ENCODE results near the gene NEURL1. TPM values are rescaled to one million over a fixed set of nuclear protein-coding genes. Genes with fewer than 3 reads are reported as not detected.
"Not testable (repeated sequence)": the region's sequence is repeated elsewhere in the genome, so short reads cannot be mapped to it uniquely, and the experiment has no call there.

Gene NEURL1
- total and polyA plus RNA-seq, 3 experiments from 2014 or later = 0.69 to 1.6 (median 1.5) TPM

DNA sequence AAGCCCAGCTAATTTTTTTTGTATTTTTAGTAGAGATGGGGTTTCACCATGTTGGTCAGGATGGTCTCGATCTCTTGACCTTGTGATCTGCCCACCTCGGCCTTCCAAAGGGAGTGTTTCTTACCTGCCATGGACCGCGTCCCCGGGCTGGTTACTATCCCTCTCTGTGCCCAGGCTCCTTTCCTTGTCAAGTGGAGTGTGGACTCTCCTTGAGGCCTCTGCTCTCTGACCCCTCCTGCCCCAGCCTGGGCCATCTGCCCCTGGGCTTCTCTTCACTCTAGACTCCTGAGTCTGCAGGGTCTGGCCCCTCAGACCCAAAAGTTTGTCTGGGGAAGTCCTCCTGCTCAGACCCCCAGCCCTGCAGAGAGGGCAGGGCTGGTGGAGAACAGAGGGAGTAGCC lies 20.7 kb downstream of the NEURL1 start:
- Histone ChIP-seq H3K27ac (ENCODE audit: low read depth, low read length) (no peak overlapping the region), H3K9me3 (ENCODE audit: low read length) (no peaks in the 10 kb centered on the region), H3K4me3 (ENCODE audit: low read length) (no peak overlapping the region), H3K4me1 (ENCODE audit: insufficient read depth, low read length) (no peaks in the 10 kb centered on the region), H3K36me3 (ENCODE audit: insufficient read depth, low read length) (no peaks in the 10 kb centered on the region), H3K27me3 (ENCODE audit: insufficient read depth, low read length, poor library complexity, severe bottlenecking) (peaks cover 8% of the 10 kb centered on the region)
- H3K36me3 Mint-ChIP-seq = no peaks in the 10 kb centered on the region
- peak overlapping the region in 1 of 8 donors; percentile 64 for H3K27ac Mint-ChIP-seq
- H3K27me3 Mint-ChIP-seq = peaks cover 0 to 11% of the 10 kb centered on the region in 2 donors
- no peaks in the 10 kb centered on the region for H3K9me3 Mint-ChIP-seq
- H3K4me1 Mint-ChIP-seq = peaks cover 2 to 5% (median 5%) of the 10 kb centered on the region in 3 donors
- POLR2A ChIA-PET = no interaction called here
- no peak overlapping the region for H3K4me3 Mint-ChIP-seq
- no peak for DNase-seq
- CTCF ChIA-PET = no interaction called here

DNA sequence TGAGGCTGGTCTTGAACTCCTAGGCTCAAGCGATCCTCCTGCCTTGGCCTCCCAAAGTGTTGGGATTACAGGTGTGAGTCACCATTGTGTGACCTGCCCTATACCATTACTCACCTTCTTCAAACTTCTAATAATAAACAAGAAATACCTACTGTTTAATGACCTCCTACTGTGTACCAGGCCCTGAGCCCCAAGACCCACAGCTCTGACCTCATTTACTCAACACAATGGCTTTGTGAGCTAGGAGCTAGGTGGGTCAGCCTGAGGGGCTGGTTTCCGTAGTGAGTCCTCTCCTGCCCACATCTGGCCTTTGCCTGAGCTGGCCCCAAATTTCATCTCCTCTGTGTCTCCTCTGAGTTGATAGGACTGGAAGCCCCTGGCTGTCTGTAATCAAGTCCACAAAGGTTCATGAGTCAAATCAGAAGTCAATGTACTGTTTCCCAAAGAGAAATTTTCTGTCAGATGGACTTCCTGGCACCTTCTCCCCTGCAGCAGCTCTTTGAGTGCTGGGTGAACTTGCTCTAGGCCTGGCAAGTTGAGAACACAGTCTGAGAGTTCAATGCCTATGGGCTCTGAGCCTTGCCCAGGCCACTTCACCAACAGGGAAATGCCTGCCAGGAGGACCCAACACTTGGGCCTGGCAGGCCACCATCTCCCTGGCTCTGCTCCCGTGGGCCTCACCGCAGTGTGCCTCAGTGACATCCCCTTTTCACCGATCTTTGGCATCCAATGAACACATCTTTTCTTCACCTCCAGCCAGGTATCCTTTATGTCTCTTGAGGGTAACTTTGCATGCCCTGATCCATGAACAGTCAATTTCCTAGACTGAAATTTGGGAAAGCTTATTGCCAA lies 24.0 kb downstream of the NEURL1 start:
- H3K27ac Mint-ChIP-seq = peak overlapping the region in 1 of 8 donors; percentile 64
- Histone ChIP-seq H3K4me3 (ENCODE audit: low read length) (no peak overlapping the region), H3K9me3 (ENCODE audit: low read length) (no peaks in the 10 kb centered on the region), H3K4me1 (ENCODE audit: insufficient read depth, low read length) (no peaks in the 10 kb centered on the region), H3K27ac (ENCODE audit: low read depth, low read length) (no peak overlapping the region), H3K36me3 (ENCODE audit: insufficient read depth, low read length) (no peaks in the 10 kb centered on the region), H3K27me3 (ENCODE audit: insufficient read depth, low read length, poor library complexity, severe bottlenecking) (peaks cover 5% of the 10 kb centered on the region)
- no peaks in the 10 kb centered on the region for H3K9me3 Mint-ChIP-seq
- H3K36me3 Mint-ChIP-seq = no peaks in the 10 kb centered on the region
- CTCF ChIA-PET = no interaction called here
- no peak for DNase-seq
- H3K27me3 Mint-ChIP-seq = peaks cover 10% of the 10 kb centered on the region in 2 donors
- no peak overlapping the region for H3K4me3 Mint-ChIP-seq
- H3K4me1 Mint-ChIP-seq = peaks cover 2 to 5% (median 5%) of the 10 kb centered on the region in 3 donors
- POLR2A ChIA-PET = no interaction called here

DNA sequence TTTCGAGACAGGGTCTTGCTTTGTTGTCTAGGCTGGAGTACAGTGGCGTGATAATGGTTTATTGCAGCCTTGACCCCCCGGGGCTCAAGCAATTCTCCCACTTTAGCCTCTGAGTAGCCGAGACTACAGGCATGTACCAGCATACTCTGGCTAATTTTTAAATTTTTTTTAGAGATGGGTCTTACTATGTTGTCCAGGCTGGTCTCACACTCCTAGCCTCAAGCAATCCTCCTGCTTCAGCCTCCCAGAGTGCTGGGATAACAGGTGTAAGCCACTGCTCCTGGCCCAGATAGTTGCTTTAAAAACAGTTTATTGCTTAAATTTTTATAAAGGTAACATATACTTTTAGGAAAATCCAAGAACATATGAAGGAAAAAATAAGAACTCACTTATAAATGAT lies 26.3 kb downstream of the NEURL1 start:
- Histone ChIP-seq H3K36me3 (ENCODE audit: insufficient read depth, low read length) (no peaks in the 10 kb centered on the region), H3K27ac (ENCODE audit: low read depth, low read length) (no peak overlapping the region), H3K27me3 (ENCODE audit: insufficient read depth, low read length, poor library complexity, severe bottlenecking) (peaks cover 5% of the 10 kb centered on the region), H3K9me3 (ENCODE audit: low read length) (no peaks in the 10 kb centered on the region), H3K4me1 (ENCODE audit: insufficient read depth, low read length) (no peaks in the 10 kb centered on the region), H3K4me3 (ENCODE audit: low read length) (no peak overlapping the region)
- Mint-ChIP-seq H3K36me3 (no peaks in the 10 kb centered on the region), H3K27ac (no peak overlapping the region), H3K27me3 (peaks cover 11 to 14% of the 10 kb centered on the region in 2 donors), H3K9me3 (peaks cover 0 to 3% (median 0%) of the 10 kb centered on the region in 5 donors), H3K4me3 (no peak overlapping the region), H3K4me1 (peaks cover 2 to 5% (median 5%) of the 10 kb centered on the region in 3 donors)
- ChIA-PET CTCF (no interaction called here), POLR2A (no interaction called here)
- DNase-seq = no peak

DNA sequence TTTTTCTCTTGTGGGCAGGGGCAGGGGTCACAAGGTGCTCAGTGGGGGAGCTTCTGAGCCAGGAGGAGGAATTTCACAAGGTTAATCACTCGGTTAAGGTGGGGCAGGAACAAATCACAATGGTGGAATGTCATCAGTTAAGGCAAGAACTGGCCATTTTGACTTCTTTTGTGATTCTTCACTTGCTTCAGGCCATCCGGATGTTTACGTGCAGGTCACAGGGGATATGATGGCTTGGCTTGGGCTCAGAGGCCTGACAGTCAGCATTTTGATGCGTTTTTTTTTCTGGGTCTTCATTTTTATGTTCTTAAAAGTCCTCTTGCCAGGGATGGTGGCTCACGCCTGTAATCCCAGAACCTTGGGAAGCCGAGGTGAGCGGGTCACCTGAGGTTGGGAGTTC lies 28.5 kb downstream of the NEURL1 start:
- peaks cover 17 to 25% of the 10 kb centered on the region in 2 donors for H3K27me3 Mint-ChIP-seq
- H3K9me3 ChIP-seq (ENCODE audit: low read length); CTCF ChIA-PET; H3K36me3 Mint-ChIP-seq; H3K4me1 Mint-ChIP-seq; H3K9me3 Mint-ChIP-seq; H3K4me3 Mint-ChIP-seq; H3K4me1 ChIP-seq (ENCODE audit: insufficient read depth, low read length); H3K27me3 ChIP-seq (ENCODE audit: insufficient read depth, low read length, poor library complexity, severe bottlenecking); DNase-seq; H3K27ac ChIP-seq (ENCODE audit: low read depth, low read length); H3K4me3 ChIP-seq (ENCODE audit: low read length); H3K36me3 ChIP-seq (ENCODE audit: insufficient read depth, low read length); POLR2A ChIA-PET; H3K27ac Mint-ChIP-seq: not testable (repeated sequence)

DNA sequence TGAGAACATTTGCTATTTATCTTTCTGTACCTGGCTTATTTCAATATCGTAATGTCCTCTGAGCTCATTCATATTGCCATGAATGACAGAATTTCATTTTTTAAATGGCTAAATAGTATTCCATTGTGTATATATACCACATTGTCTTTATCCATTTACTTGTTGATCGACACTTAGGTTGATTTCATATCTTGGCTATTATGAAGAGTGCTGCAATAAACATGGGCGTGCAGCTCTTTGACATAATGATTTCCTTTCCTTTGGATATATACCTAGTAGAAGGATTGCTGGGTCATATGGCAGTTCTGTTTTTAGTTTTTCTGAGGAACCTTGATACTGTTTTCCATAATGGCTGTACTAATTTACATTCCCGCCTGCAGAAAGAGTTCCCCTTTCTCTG lies 30.2 kb downstream of the NEURL1 start:
- no peak overlapping the region for H3K27ac ChIP-seq (ENCODE audit: low read depth, low read length)
- Mint-ChIP-seq H3K27ac (peak overlapping the region in 1 of 8 donors; percentile 56), H3K36me3 (no peaks in the 10 kb centered on the region), H3K27me3 (peaks cover 19 to 34% of the 10 kb centered on the region in 2 donors), H3K9me3 (peaks cover 0 to 5% (median 4%) of the 10 kb centered on the region in 5 donors), H3K4me1 (no peaks in the 10 kb centered on the region), H3K4me3 (no peak overlapping the region)
- ChIA-PET CTCF (no interaction called here), POLR2A (interaction anchor here (0.7 kb wide), 1 partner anchor 9 kb away, joined by 3 read pairs; no protein-coding TSS in a partner anchor)
- no peak overlapping the region for H3K4me3 ChIP-seq (ENCODE audit: low read length)
- no peak for DNase-seq
- no peaks in the 10 kb centered on the region for H3K4me1 ChIP-seq (ENCODE audit: insufficient read depth, low read length)
- no peaks in the 10 kb centered on the region for H3K9me3 ChIP-seq (ENCODE audit: low read length)
- H3K36me3 ChIP-seq (ENCODE audit: insufficient read depth, low read length) = no peaks in the 10 kb centered on the region
- H3K27me3 ChIP-seq (ENCODE audit: insufficient read depth, low read length, poor library complexity, severe bottlenecking) = peaks cover 5% of the 10 kb centered on the region

DNA sequence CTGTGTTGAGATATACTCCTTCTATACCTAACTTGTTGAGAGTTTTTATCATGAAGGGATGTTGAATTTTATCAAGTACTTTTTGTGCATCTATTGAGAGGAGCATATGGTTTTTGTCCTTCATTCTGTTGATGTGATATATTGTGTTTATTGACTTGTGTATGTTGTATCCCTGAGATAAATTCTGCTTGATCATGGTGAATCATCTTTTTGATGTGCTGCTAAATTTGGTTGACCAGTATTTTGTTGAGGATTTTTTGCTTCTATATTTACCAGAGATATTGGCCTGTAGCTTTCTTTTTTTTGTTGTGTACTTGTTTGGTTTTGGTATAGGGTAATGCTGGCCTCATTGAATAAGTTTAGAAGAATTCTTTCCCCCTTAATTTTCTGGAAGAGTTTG lies 32.4 kb downstream of the NEURL1 start:
- no peaks in the 10 kb centered on the region for H3K4me1 Mint-ChIP-seq

DNA sequence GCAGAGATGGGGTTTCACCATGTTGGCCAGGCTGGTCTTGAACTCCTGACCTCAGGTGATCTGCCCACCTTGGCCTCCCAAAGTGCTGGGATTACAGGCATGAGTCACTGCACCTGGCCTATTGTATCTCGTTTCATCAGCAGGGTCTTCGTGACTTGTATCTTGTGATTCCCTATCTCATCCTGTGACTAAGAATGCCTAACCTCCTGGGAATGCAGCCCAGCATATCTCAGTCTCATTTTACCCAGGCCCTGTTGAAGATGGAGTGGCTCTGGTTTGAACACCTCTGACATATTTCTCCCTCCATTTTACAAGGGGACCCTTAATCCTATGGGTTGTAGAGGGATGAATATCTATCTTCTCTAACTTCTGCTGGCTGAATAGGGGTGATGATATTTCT lies 34.0 kb downstream of the NEURL1 start:
- H3K4me1 ChIP-seq (ENCODE audit: insufficient read depth, low read length); H3K27ac ChIP-seq (ENCODE audit: low read depth, low read length); H3K27ac Mint-ChIP-seq; H3K36me3 ChIP-seq (ENCODE audit: insufficient read depth, low read length); H3K27me3 ChIP-seq (ENCODE audit: insufficient read depth, low read length, poor library complexity, severe bottlenecking); H3K4me1 Mint-ChIP-seq; H3K36me3 Mint-ChIP-seq; H3K9me3 ChIP-seq (ENCODE audit: low read length); POLR2A ChIA-PET; H3K4me3 Mint-ChIP-seq; DNase-seq; H3K9me3 Mint-ChIP-seq; H3K4me3 ChIP-seq (ENCODE audit: low read length): not testable (repeated sequence)
- CTCF ChIA-PET = interaction anchor here (1.5 kb wide), 1 partner anchor 159 kb away, joined by 3 read pairs; no protein-coding TSS in a partner anchor
- peaks cover 14 to 36% of the 10 kb centered on the region in 2 donors for H3K27me3 Mint-ChIP-seq

More for the DNA sequence above, 32.4 kb downstream of the NEURL1 start:
- Mint-ChIP-seq H3K9me3 (peaks cover 0 to 8% (median 7%) of the 10 kb centered on the region in 5 donors), H3K27ac (no peak overlapping the region), H3K4me3 (no peak overlapping the region), H3K27me3 (peaks cover 20 to 29% of the 10 kb centered on the region in 2 donors), H3K36me3 (no peaks in the 10 kb centered on the region)
- ChIA-PET POLR2A (no interaction called here), CTCF (interaction anchor here (1.0 kb wide), 1 partner anchor 124 kb away, joined by 3 read pairs; no protein-coding TSS in a partner anchor)
- H3K27me3 ChIP-seq (ENCODE audit: insufficient read depth, low read length, poor library complexity, severe bottlenecking) = no peaks in the 10 kb centered on the region
- H3K4me1 ChIP-seq (ENCODE audit: insufficient read depth, low read length) = no peaks in the 10 kb centered on the region
- H3K36me3 ChIP-seq (ENCODE audit: insufficient read depth, low read length) = no peaks in the 10 kb centered on the region
- no peaks in the 10 kb centered on the region for H3K9me3 ChIP-seq (ENCODE audit: low read length)
- H3K4me3 ChIP-seq (ENCODE audit: low read length) = no peak overlapping the region
- no peak overlapping the region for H3K27ac ChIP-seq (ENCODE audit: low read depth, low read length)
- DNase-seq = no peak

DNA sequence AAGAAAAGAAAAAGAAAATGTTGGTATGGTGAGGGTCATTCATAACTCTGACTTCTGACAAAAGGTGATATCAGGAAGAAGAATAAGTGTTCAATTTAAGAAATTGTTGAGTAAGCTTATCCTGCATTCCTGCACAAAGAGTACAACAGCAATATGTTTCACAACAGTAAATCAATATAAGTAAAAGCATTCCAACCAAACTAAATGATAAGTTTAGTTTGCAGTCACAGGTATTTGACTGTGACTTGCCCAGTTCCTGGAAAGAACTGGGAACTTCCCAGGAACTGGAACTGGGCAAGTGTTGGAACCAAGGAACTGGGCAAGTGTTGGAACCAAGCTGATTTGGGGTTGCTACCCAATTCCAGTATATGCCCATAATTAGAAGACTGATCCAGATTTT lies 35.0 kb downstream of the NEURL1 start:
- Histone ChIP-seq H3K27ac (ENCODE audit: low read depth, low read length) (no peak overlapping the region), H3K27me3 (ENCODE audit: insufficient read depth, low read length, poor library complexity, severe bottlenecking) (no peaks in the 10 kb centered on the region), H3K9me3 (ENCODE audit: low read length) (no peaks in the 10 kb centered on the region), H3K36me3 (ENCODE audit: insufficient read depth, low read length) (no peaks in the 10 kb centered on the region), H3K4me3 (ENCODE audit: low read length) (no peak overlapping the region), H3K4me1 (ENCODE audit: insufficient read depth, low read length) (no peaks in the 10 kb centered on the region)
- H3K27me3 Mint-ChIP-seq = peaks cover 15 to 33% of the 10 kb centered on the region in 2 donors
- H3K4me3 Mint-ChIP-seq = no peak overlapping the region
- POLR2A ChIA-PET = no interaction called here
- DNase-seq = no peak
- no peak overlapping the region for H3K27ac Mint-ChIP-seq
- CTCF ChIA-PET = interaction anchor here (1.5 kb wide), 1 partner anchor 158 kb away, joined by 3 read pairs; no protein-coding TSS in a partner anchor
- no peaks in the 10 kb centered on the region for H3K4me1 Mint-ChIP-seq
- H3K9me3 Mint-ChIP-seq = peaks cover 5 to 9% (median 8%) of the 10 kb centered on the region in 5 donors
- no peaks in the 10 kb centered on the region for H3K36me3 Mint-ChIP-seq

All from CD8-positive, alpha-beta memory T cell (primary cell).